Measurements from ENCODE around the gene LEMD2. TPM values are rescaled to one million over a fixed set of nuclear protein-coding genes. Genes with fewer than 3 reads are reported as not detected.
A peak's percentile ranks its signal among the peaks of the same experiment; 100 is the strongest.

Gene LEMD2
- total RNA-seq, 1 experiment from 2014 or later: 34.1 TPM

- no peak for DNase-seq (ENCODE audit: low read depth)
These were observed 30.1 kb upstream of the LEMD2 start for GRCh38 chr6:33819021-33819420.

DNA sequence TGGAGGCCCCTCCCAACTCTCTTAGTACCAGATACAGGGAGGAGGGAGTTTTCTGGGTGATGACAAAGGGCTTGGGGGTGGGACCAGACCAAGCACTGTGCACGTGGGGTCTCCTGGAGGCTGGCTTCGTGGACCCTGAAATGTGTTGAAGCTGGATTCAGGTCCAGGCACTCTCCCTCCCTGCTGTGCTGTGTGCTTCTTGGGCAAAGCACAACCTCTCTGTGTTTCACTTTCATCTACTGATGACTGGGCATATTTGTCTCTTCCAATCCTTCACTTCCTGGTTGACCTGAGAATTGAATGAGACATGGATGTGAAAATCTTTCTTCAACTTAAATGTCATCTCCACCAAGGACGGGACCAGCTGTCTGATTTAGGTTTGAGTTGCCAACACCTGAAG, 29.4 kb upstream of the LEMD2 start:
- DNase-seq (ENCODE audit: low read depth): no peak

GRCh38 chr6:33817489-33817888, 28.6 kb upstream of the LEMD2 start:
- DNase-seq (ENCODE audit: low read depth): no peak

- no peak for DNase-seq (ENCODE audit: low read depth)
These were observed 28.0 kb upstream of the LEMD2 start for GRCh38 chr6:33816911-33817310.

- peak; percentile 42 for DNase-seq (ENCODE audit: low read depth)
These were observed 26.9 kb upstream of the LEMD2 start for GRCh38 chr6:33815854-33816253.

DNA sequence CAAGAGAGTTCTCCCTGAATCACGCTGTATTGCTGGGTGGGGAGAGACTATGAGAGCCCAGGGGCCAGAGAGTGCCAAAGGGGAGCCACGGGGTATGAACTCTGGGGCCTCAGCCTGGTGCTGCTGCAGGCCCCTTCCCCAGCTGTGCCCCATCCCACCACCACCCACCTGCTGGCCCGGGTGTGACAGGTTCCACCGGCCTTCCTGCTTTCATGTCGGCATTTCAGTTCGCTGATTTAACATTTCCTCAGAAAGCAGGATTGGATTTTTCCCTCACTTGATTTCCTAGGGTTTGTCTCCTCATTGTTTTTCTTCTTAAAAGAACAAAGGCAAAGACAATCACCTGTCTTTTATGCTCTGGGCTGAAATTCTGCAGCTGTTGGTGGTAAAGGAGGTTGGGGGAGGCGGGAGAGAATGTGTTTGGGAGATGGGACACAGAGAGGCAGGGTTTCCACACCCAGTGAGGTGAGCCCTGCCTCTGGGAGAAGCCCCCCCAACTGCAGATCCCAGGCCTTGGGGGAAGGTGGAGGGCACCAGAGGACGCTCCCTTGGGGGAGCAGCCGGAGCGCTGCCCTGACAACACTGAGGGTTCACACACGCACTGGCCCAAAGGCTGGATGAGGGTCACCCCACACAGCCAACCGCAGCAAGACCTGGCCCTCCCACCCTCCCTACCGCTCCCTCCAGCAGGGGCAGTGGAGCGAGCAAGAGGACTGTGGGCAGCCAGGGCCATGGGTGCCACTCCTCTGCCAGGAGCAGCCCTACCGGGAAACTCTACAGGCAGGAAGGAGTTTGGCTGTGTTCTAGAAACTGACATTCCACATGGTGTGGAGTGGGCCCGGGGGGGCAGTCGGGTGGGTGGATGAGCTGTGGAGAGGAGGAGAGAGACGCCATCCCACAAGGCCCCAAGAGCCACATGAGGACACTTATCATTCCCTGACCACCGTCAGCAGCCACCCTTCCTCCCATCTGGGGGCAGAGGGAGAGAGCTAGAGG, 25.4 kb upstream of the LEMD2 start:
- DNase-seq (ENCODE audit: low read depth): no peak

DNA sequence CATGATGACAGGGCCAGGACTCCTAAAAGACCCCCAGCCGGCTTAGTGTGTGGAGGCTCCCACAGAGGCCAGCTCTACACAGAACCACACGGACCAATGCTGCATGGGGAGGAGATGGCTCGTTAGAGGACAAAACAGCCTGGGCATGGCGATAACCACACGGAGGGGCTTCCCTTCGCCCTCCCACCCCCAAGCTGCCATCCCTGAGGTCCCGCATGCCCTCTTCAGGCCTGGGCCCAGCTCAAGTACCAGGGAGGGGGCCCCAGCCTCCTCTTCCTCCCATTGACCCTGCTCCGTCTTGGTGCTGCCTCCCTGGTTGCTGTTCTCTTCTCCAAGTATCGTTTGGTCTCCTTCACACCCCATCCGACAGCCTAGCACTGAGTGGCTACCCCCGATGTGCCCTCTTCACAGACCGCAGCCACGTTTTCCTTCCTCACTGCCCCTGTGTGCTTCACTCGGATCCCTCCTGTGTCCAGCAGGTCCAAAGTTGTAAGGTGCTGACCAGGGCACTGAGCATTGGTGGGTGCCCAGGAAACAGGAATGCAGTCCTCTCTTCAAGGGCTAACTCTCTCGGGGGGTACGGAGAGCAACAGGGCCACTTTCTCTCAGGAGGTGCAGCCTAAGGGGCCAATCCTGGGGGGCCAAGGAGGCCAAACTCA, 24.4 kb upstream of the LEMD2 start:
- DNase-seq (ENCODE audit: low read depth): no peak

DNA sequence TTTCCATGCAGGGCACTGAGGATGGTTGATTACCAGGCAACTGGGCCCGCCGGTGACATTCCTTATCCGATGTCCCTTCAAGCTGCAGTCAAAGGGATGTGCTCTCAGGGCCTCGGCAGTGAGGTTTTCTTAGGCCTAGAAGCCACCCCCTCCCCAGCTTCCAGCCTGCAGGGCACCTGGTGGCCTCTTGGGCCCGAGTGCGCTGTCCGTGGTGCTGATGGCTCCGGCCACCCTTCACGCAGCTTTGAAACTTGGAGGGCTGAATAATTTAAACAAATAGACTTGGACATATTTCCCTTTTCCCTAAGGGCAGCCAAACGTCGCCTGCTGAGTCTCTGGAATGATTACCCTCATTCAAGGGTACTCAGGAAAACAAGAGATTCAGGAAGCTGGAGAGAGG, 23.7 kb upstream of the LEMD2 start:
- DNase-seq (ENCODE audit: low read depth): peak; percentile 56

- peak; percentile 22 for DNase-seq (ENCODE audit: low read depth)
These were observed 20.7 kb upstream of the LEMD2 start for GRCh38 chr6:33809594-33809993.

GRCh38 chr6:33808641-33809180, 19.8 kb upstream of the LEMD2 start:
- no peak for DNase-seq (ENCODE audit: low read depth)

DNA sequence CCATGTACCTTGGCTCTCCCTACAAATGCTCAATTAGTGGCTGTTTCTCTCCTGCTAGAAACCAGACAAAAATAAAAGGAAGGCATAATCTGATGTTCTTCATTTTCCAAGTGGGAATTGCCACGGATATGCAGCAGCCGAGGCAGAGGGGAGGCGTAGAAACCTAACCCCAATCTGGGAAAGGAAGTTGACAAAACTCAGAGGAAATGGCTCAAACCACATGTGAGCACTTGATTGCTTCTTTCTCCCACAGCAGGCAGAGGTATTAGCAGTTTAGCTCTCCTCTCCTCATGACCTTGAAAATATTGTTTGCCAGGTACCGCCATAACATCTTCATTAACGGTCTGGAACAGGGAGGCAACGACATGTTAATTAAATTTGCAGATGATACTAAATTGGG, 18.7 kb upstream of the LEMD2 start:
- DNase-seq (ENCODE audit: low read depth): no peak

DNA sequence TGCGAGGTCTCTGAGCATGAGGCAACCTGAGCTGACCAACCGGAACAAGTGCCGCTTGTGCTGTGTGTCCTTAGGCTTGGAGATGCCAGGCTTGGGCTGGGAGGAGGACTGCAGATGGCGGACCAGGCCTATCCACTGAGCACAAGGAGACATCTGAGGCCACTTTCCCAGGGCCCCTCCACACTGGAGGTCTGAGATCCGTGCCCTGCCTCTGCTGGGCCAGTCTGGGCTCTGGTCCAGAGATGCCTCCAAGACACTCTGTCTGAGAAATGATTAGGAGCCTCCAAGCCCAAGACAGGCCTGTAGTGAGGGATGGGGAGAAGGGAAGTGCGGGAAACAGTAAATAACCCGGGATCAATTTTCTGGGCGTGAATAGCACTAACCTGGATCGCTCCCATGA, 17.9 kb upstream of the LEMD2 start:
- no peak for DNase-seq (ENCODE audit: low read depth)

DNA sequence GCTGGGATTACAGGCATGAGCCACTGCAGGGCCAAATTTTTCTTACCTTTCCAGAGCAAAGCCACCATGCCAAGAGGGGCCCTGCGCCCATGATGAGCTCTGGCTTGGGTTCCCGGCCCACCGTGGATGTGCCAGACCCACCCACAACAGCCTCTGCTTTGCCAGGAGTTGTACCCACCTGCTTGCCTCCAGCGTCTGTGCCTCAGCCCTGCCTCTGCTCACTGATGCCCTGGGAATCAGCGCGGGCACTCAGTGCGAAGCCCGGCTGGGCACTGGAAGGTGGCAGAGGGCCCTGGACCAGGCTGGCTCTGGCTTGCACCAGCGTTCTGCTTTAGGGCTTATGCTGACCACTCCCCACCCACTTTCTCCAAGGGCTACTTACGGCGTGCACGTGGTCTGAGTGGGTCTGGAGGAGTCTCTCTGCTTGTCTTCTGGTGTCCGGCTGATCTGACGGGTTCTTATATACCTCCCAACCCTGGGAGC, 14.7 kb upstream of the LEMD2 start, which contains the start of gene MLN:
MLN (minus strand) TSS at position 433 of the 483 bp plus-strand sequence. CDS start 2,840 bp downstream, outside the sequence.
- DNase-seq (ENCODE audit: low read depth): no peak

GRCh38 chr6:33802186-33802958, 13.4 kb upstream of the LEMD2 start:
- DNase-seq (ENCODE audit: low read depth): no peak

GRCh38 chr6:33801611-33802010, 12.7 kb upstream of the LEMD2 start:
- DNase-seq (ENCODE audit: low read depth): no peak

- no peak for DNase-seq (ENCODE audit: low read depth)
These were observed 11.5 kb upstream of the LEMD2 start for GRCh38 chr6:33800248-33800969.

GRCh38 chr6:33799454-33800113, 10.7 kb upstream of the LEMD2 start:
- no peak for DNase-seq (ENCODE audit: low read depth)

- no peak for DNase-seq (ENCODE audit: low read depth)
These were observed 9.5 kb upstream of the LEMD2 start for GRCh38 chr6:33798343-33798848.

DNA sequence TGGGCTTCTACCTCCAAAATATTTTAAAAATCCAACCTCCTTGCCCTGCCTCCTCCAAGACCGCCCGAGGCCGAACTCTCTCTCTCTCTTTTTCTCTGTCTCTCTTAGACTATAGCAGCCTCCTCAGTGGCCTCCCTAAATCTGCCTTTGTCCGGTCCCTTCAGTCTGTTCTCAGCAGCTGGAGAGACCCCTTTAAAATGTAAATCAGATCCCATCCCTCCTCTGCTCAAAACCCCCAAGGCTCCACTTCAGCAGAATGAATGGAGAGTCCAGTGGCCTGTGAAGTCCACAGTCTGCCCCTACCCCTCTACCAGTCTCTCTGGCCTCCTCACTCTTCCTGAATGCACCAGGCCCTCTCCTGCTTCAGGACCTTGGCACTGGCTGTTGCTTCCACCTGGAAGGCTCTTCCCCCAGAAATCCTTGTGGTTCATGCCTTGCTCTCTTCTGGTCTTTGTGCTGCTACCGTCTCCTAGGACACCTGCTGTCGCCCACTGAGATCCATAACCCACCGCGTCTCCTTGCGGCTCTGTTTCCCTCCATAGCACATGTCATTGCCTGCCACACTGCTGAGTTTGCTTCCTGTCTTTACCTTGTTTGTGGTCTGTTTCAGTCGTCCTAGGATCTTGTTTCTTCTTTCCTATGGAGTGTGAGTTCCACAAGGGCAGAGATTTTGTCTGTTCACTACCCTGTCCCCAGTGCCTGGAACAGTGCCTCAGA, 8.9 kb upstream of the LEMD2 start:
- DNase-seq (ENCODE audit: low read depth): no peak

Measured in RPMI7951 (cell line).